Stimulated activated CD4-positive, alpha-beta T cell treated with anti-CD3 and anti-CD28 coated beads, Interleukin-2, amount 100 ng/mL, for 48 hours (primary cell): Measurements from ENCODE around the gene APOOL.
"Not testable (repeated sequence)": the region's sequence is repeated elsewhere in the genome, so short reads cannot be mapped to it uniquely, and the experiment has no call there.

Experiments used
- DNase-seq, 2 donors: peaks; one replicate each; pipeline ENCODE4 v3.0.0-alpha.2; 2020

APOOL gene, protein sequence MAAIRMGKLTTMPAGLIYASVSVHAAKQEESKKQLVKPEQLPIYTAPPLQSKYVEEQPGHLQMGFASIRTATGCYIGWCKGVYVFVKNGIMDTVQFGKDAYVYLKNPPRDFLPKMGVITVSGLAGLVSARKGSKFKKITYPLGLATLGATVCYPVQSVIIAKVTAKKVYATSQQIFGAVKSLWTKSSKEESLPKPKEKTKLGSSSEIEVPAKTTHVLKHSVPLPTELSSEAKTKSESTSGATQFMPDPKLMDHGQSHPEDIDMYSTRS

GRCh38 chrX:85003655-85004244 is at the start of gene APOOL:
Gene APOOL (plus strand): TSS chrX:85003877. CDS start chrX:85003913, 36 bp downstream.
- peak; percentile 68 to 70 for DNase-seq

- DNase-seq, result no peak
Observed at GRCh38 chrX:84956304-84956703, 47.4 kb upstream of the APOOL start.

GRCh38 chrX:84974803-84975202 is 28.9 kb upstream of the APOOL start:
- no peak for DNase-seq

DNA sequence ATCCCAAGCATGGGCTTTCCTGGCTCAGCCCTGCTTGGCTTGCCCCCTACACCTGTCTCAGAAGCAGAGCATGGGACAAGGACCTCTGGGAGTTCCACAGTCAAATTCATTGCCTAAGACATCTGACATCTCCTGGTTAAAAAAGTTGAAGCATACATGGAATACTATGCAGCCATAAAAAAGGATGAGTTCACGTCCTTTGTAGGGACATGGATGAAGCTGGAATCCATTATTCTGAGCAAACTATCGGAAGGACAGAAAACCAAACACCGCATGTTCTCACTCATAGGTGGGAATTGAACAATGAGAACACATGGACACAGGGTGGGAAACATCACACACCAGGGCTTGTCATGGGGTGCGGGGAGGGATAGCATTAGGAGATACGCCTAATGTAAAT is 11.9 kb upstream of the APOOL start:
- not testable (repeated sequence) for DNase-seq

- no peak for DNase-seq
Observed at GRCh38 chrX:84993150-84993549, 10.5 kb upstream of the APOOL start.

- no peak for DNase-seq
Observed at GRCh38 chrX:85001344-85001743, 2.3 kb upstream of the APOOL start.

- no peak for DNase-seq
Observed at GRCh38 chrX:85004255-85004654, 578 bp downstream of the APOOL start.

DNA sequence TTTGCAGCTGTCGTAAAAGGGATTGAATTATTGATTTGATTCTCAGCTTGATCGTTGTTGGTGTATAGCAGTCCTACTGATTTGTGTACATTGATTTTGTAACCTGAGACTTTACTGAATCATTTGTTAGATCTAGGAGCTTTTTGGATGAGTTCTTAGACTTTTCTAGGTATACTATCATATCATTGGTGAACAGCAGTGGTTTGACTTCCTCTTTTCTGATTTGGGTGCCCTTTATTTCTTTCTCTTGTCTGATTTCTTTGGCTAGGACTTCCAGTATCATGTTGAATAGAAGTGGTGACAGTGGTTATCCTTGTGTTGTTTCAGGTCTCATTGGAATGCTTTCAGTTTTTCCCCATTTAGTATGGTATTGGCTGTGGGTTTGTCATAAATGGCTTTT is 8.4 kb downstream of the APOOL start:
- DNase-seq, result no peak

GRCh38 chrX:85015351-85015750 is 11.7 kb downstream of the APOOL start:
- not testable (repeated sequence) for DNase-seq

DNA sequence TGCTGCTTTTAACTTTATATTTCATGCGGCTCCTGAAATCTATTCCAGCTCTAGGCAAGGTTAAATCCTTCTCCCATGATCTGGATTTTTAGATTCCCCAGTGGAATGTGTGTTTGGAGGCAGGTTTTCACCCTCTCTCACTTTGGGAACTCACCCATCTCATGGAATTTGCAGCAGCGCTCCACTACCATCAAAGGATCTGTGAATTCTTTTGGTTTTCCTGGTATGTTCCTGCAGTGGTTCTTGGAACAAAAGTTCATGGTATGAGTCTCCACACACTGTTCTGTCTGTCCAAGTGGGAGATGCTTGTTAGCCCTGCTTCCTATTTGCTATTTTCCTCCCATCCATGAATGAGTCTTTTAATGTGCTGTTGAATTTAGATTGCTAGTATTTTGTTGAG is 14.0 kb downstream of the APOOL start:
- DNase-seq, result no peak

DNA sequence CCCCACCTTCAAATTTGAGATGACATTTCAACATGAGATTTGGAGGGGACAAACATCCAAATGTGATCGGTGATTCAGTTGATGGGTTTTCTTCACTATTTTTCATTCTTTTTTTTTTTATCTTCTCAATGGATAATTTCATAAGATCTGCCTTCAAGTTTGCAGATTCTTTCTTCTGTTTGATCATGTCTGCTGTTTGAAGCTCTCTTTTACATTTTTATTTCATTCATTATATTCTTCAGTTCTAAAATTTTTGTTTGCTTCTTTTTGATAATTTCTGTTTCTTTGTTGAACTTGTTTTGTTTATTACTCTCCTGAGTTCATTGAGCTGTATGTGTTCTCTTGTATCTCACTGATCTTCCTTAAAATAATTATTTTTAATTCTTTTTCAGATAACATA is 14.8 kb downstream of the APOOL start:
- DNase-seq, result no peak

- DNase-seq, result no peak
Observed at GRCh38 chrX:85020216-85020615, 16.5 kb downstream of the APOOL start.

DNA sequence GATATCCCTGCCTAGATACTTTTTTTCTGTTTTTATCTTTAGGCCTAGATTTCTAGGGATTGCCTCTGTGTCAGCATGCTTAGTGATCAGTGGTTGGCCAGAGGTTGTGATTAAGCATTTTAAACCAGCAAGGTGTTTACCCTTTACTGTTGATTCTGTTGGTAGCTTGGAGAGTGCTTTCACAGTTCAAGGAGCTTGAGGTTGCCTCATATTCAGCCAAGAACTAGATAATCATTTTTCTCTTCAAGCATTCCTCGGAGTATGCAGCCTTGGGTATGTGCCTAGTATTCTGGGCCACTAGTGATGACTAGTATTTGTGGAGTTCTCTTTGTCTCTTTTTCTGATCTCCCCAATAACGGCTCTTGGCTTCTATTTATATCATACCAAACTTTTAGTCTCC is 20.4 kb downstream of the APOOL start:
- no peak for DNase-seq

- no peak for DNase-seq
Observed at GRCh38 chrX:85024562-85024961, 20.9 kb downstream of the APOOL start.

GRCh38 chrX:85026170-85026569 is 22.5 kb downstream of the APOOL start:
- DNase-seq, result no peak

- DNase-seq, result no peak
Observed at GRCh38 chrX:85029043-85029442, 25.4 kb downstream of the APOOL start.

- no peak for DNase-seq
Observed at GRCh38 chrX:85031505-85031904, 27.8 kb downstream of the APOOL start.

- DNase-seq, result no peak
Observed at GRCh38 chrX:85037114-85037513, 33.4 kb downstream of the APOOL start.

DNA sequence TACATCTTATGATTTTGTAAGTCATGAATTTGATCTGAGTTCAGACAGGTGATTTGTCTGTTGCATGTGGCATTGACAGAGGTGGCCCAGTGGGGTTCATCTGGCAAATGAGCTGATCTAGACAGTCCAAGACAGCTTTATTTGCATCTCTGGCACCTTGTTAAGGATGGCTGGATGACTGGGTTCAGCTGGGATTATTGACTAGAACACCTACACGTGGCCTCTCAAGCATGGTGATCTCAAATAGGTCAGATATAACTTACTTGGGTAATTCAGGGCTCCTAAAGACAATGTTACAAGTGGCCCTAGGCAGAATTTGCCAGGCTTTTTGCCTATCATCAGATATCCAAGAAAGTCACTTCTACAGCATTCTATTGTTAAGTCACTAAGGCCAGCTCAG is 48.0 kb downstream of the APOOL start:
- DNase-seq, result no peak

GRCh38 chrX:85052205-85052604 is 48.5 kb downstream of the APOOL start:
- no peak for DNase-seq

GRCh38 chrX:85052636-85053343 is 49.1 kb downstream of the APOOL start:
- DNase-seq, result no peak

DNA sequence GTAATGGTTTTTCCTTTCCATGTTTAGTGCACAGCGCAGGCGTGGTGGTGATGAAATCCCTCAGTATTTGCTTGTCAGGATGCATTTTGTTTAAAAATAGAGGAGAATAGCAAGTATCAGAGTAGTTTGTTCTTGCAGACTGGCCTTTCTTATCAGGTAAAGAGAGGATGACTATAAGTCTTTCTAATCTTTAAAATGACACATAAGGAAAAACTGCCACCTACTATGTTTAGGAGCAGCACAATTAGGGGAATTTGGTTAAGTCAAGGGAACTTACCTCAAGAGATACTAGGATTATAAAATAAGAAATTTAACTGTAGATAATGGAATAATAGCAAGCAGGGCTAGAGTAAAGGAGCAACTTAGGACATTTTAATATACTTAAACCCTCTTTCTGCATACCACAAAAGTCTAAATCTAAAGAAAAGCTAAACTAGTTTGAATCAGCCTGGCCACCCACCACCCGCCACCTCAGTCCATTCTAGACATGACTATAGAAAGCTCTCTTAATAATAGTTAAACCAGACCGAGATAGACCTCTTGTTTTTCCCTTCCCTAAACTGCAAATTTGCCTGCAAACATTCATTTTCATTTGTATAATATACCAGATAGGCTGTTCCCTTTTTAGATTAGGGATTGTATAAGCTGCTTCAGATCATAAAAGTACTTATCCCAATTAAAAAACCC is 62.0 kb downstream of the APOOL start:
- no peak for DNase-seq

DNA sequence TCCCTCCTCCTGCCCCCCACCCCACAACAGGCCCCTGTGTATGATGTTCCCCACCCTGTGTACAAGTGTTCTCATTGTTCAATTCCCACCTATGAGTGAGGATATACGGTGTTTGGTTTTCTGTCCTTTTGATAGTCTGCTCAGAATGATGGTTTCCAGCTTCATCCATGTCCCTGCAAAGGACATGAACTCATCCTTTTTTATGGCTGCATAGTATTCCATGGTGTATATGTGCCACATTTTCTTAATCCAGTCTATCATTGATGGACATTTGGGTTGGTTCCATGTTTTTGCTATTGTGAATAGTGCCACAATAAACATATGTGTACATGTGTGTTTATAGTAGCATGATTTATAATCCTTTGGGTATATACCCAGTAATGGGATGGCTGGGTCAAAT is 73.6 kb downstream of the APOOL start:
- DNase-seq, result not testable (repeated sequence)
